ENCODE measurements around the gene RWDD2A.

Gene RWDD2A

DNA sequence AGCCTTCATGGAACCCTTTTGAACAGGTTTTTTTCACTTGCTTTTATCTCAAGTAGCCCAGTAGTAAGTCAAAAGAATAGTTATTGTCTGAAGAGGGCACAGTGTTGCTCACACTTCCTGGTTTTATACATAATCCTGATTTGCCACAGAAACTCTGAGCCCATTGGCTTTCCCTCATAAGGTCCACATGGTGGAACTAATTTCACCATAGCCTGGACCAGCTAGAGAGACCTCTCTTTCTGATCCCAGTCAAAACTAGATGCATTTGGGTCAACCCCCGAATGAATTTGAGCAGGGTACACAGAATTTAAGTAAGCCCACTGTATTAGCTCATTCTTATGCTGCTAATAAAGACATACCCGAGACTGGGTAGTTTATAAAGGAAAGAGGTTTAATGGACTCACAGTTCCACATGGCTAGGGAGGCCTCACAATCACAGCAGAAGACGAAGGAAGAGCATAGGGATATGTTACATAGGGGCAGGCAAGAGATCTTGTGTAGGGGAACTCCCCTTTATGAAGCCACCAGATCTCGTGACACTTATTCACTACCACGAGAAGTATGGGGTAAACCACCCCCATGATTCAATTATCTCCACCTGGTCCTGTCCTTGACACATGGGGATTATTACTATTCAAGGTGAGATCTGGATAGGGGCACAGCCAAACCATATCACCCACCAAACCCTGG, 6.2 kb downstream of the RWDD2A start:
- no peak for DNase-seq (ENCODE audit: low read depth)

DNA sequence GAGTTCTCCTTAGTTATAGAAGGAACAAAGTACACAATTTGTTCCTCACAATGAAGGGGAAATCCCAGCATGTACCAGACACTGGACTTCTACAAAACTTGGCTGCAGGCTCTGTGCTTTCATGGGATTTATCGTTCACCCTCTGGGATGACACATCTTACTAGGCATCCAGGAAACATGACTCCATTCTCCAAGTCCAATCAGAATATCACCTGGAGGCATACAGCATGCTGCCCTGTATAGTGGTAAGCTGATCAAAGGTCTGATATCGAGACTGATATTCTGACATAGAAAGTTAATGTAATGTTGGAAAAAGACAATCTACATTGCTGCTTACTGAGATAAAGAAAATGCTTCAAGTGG, 6.7 kb downstream of the RWDD2A start:
- no peak for DNase-seq (ENCODE audit: low read depth)

DNA sequence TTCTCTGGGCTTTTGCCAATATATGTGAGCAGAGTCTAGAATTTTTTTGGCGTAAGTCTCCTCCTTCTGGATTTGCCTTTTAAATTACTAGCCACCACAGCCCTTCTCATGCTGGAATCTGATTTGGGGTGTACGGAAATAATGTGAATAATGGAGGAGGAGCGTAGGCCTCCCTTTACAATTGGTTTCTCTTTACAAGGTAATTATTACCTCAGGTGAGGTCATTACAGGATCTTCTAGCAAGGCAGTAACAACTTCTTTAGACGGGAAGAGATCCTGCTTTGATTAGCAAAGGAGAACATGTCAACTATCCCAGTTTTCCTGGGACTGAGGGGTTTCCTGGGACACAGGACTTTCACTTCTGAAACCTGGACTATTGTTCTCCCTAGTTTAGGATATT, 8.9 kb downstream of the RWDD2A start:
- no peak for DNase-seq (ENCODE audit: low read depth)

DNA sequence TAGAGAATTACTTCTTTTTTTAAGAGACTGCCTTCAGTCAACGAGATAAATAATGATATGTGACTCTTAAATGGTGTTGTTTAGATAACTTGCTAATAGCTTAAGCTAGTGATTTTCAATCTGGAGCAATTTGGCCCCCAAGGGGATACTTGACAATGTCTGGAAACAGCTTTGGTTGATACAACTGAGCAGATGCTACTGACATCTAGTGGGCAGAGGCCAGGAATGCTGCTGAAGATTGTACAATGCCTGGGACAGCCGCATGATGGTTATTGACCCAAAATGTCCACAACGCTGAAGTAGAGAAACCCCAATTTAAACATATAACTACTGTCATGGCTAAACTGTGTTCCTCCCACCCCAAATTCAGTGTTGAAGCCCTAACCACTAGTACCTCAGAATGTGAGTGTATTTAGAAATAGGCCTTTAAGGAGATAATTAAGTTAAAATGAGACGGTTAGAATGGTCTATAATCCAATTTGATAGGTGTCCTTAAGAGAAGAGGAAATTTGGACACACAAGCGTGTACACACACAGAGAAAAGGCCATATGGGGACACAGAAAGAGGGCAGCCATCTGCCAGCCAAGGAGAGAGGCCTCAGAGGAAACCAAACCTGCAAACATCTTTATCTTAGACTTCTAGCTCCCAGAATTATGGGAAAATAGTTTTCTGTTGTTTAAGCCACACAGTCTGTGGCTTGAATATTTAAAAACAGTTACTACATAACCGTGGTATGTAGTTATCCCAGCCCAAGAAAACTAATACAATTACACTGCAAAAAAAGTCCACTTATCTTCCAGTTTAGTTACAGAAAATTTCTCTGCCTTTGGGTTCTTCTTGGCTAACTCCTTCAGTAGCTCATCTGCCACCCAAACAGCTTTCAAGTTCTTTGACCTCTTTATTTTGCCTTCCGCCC, 22.2 kb downstream of the RWDD2A start:
- DNase-seq (ENCODE audit: low read depth): peak; percentile 75

DNA sequence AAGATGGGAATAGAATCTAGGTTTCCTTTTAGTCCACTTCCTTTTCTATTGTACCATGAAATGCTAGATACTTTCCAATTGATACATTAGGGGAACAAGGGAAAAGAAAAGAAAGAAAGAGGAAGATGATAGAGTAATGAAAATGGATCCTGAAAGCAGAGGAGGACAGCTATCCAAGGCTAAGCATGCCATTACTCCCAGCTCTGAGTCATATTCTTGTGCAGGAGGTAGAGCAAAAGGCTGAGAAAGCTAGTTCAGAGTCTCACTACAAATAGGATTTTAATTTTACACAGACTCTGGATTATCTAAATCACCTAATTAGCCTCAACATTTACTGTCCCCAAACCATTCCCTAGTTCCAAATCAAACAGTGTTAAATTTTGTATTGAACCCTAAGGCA, 23.6 kb downstream of the RWDD2A start:
- DNase-seq (ENCODE audit: low read depth): no peak

DNA sequence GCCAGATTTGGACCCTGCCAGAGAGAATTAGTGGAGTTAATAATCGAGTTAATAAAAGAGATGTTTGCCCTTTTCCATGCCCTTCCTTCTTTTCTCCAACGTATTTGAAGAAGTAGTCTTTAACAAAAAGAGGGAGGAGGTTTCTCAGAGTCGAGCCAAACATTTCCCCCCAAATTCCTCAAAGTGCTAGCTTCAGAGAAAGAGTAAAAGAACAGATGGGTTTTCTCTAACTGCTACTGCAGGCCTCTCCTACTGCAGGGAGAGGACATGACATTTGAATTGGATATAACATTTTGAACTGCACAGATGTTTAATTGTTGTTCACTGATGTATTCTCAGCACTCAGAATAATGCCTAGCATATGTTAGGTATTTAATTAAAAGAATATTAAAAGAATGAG, 25.5 kb downstream of the RWDD2A start:
- no peak for DNase-seq (ENCODE audit: low read depth)

DNA sequence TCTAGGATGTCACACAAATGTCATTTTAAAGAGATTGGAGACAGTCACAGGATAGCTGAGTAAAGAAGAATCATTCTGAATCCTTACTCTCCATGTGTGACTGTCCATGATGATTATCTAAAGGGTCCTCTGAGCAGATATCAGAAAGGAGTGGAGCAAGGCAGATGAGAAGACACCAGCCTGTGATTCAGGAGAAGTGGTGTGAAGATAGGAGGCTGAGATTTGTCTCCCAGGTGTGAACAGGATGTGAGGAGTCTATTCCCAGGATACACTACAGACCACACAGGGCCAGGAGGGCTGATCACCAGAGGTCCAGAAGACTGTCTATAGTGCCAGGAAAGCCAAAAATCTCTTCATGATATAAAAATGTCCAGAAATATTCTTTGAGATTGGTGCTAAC, 27.0 kb downstream of the RWDD2A start:
- no peak for DNase-seq (ENCODE audit: low read depth)

DNA sequence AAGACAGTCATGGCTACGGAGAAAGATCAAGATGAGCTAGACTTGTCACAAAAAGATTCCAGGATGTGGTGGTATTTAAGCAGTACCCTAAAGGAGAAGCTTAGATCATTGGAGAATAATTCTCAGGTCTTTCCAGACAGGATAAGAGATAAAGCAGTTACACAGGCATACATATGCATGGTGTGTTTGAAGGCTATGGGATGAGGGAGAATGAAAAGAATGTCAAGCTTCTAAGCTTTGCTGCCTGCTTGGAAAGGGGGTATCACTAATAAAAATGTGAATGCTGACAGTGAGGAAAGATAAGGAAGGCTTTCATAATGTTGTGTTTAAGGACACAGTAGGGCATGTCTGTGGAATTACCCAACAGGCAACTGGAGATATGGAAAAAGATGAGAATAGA, 28.1 kb downstream of the RWDD2A start:
- DNase-seq (ENCODE audit: low read depth): no peak

DNA sequence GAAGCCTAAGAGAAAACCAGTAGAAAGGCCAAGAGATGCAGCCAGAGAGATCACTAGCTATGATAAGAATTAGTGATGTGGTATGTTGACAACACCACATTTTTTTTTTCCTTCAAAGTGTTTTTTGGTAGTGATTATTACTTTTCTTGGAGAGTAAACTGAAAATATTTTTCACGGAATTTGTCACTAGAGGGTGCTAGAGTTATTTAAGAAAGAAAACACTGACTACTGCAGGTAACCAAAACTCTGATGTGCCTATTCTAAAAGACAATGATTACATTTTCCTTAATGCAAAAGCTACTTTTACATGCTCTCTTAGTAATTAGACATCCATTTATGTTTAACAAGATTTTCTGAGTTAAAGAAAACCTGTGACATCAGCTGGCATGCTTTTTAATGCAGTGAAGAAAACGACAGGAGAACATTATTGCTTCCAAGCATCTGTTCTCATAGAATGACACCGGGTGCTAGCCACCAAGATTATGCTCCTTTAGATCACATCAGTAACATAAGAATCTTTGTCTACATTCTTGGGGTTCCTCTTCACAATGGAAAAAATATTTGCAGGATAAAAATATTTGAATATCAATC, 28.8 kb downstream of the RWDD2A start:
- peak; percentile 25 for DNase-seq (ENCODE audit: low read depth)

DNA sequence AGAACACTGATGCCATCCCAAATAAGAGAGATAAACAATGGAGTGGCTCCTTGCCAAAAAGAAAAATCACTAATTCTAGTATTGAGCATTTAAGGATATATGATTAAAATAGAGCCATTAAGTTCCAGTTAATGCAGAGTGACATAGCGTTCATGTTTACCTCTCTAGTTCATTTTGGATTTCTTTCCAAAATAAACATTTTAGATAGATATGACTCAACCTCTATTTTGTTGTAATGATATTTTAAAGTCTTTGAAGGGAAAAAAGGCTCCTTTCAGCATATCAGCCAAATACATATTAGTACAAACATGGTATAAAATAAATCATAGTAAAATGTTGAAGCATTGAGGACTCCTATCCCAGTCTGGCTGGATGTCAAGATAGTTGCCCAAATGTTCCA, 33.4 kb downstream of the RWDD2A start:
- DNase-seq (ENCODE audit: low read depth): peak; percentile 3

DNA sequence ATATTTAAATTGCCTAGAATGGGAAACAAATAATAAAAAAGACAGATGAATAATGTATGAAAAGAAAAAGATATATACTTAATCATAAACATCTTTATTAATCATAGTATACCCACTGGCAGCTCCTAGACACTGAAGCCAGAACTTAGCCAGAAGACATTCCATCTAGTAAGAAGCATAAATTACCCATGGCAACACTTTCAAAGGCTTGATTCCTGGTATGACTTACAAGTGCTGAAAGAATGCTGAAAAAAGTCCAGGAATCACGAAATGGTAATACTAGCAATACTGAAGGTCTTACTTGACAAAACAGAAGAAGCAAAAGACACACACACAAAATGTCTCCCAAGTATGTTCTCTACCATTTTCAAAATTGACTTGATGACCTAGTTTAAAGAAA, 38.0 kb downstream of the RWDD2A start:
- DNase-seq (ENCODE audit: low read depth): peak; percentile 63

DNA sequence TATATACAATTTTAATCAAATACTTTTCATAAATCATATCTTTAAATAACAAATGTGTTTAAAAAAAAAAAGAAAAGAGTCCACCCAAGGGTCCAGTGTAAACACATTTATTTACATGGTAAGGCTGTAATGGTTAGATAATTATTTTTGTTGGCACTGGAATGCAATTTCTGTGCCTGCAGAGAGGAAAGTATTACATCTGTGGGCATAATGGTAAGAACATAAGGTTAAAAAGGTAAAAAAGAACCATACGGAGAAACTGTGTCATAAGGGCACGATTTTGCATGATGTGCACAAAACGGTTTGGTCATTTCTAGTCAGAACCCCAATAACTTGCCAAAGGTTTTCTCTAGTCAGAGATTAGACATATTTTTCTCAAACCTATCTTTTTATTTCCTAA, 54.3 kb downstream of the RWDD2A start:
- DNase-seq (ENCODE audit: low read depth): no peak
